HG02678 (cell line): ENCODE results near the gene HRH2.

ENCODE experiments used
- ATAC-seq: cut with Tn5 transposase; IDR thresholded peaks from one replicate; pipeline ENCODE4 v1.9.1; 2021; ENCODE audit warnings: mild to moderate bottlenecking, moderate library complexity; ENCODE audit not compliant: unreplicated experiment

The HRH2 gene

GRCh38 chr5:175674731-175675346 is 17.0 kb downstream of the HRH2 start:
- no peak for ATAC-seq

GRCh38 chr5:175675873-175676272 is 18.0 kb downstream of the HRH2 start:
- ATAC-seq: no peak

GRCh38 chr5:175677571-175677970 is 19.7 kb downstream of the HRH2 start:
- ATAC-seq: no peak

- no peak for ATAC-seq
These were observed 20.2 kb downstream of the HRH2 start for GRCh38 chr5:175678074-175678473.

- no peak for ATAC-seq
These were observed 21.5 kb downstream of the HRH2 start for GRCh38 chr5:175679411-175679810.

- ATAC-seq: no peak
These were observed 22.1 kb downstream of the HRH2 start for GRCh38 chr5:175680020-175680419.

GRCh38 chr5:175680463-175680862 is 22.6 kb downstream of the HRH2 start:
- ATAC-seq: no peak

GRCh38 chr5:175681045-175681967 is 23.4 kb downstream of the HRH2 start:
- no peak for ATAC-seq

- ATAC-seq: no peak
These were observed 24.1 kb downstream of the HRH2 start for GRCh38 chr5:175681968-175682340.

- ATAC-seq: no peak
These were observed 24.8 kb downstream of the HRH2 start for GRCh38 chr5:175682664-175683063.

- ATAC-seq: no peak
These were observed 25.4 kb downstream of the HRH2 start for GRCh38 chr5:175683231-175683630.

- ATAC-seq: no peak
These were observed 26.1 kb downstream of the HRH2 start for GRCh38 chr5:175683921-175684320.

GRCh38 chr5:175684931-175685330 is 27.1 kb downstream of the HRH2 start:
- no peak for ATAC-seq

GRCh38 chr5:175685701-175686350 is 28.0 kb downstream of the HRH2 start:
- ATAC-seq: no peak

- ATAC-seq: no peak
These were observed 28.5 kb downstream of the HRH2 start for GRCh38 chr5:175686396-175686795.

- ATAC-seq: no peak
These were observed 29.0 kb downstream of the HRH2 start for GRCh38 chr5:175686826-175687225.

GRCh38 chr5:175687231-175687701 is 29.4 kb downstream of the HRH2 start:
- no peak for ATAC-seq

- ATAC-seq: no peak
These were observed 30.7 kb downstream of the HRH2 start for GRCh38 chr5:175688352-175689146.

- ATAC-seq: no peak
These were observed 31.5 kb downstream of the HRH2 start for GRCh38 chr5:175689147-175689991.

GRCh38 chr5:175690025-175690424 is 32.2 kb downstream of the HRH2 start:
- ATAC-seq: no peak
